Measurements from ENCODE around the gene LDHA. TPM values are rescaled to one million over a fixed set of nuclear protein-coding genes. Genes with fewer than 3 reads are reported as not detected.
A peak's percentile ranks its signal among the peaks of the same experiment; 100 is the strongest.
"Not testable (repeated sequence)": the region's sequence is repeated elsewhere in the genome, so short reads cannot be mapped to it uniquely, and the experiment has no call there.

The LDHA gene
- total and polyA plus RNA-seq, 2 experiments from 2014 or later, result 380 to 746 TPM

DNA sequence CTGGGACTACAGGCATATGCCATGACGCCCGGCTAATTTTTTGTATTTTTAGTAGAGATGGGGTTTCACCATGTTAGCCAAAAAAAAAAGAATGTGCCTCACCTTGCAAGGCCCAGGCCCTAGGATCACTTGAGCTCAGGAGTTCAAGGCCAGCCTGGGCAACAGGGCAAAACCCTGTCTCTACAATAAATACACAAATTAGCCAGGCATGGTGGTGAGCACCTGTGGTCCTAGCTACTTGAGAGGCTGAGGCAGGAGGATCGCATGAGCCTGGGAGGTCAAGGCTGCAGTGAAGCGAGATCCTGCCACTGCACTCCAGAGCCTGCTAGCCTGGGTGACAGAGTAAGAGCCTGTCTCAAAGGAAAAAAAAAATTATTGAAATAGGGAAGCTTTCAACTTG is 9.7 kb downstream of the LDHA start:
- no peak overlapping the region for H3K27ac ChIP-seq
- H3K36me3 ChIP-seq (replicated peaks; ENCODE audit: insufficient read depth, low read depth), result peaks cover 6% of the 10 kb centered on the region
- H2AFZ ChIP-seq, result no peak overlapping the region
- no peaks in the 10 kb centered on the region for H3K27me3 ChIP-seq
- no peaks in the 10 kb centered on the region for H3K9me2 ChIP-seq (replicated peaks; ENCODE audit: insufficient read depth)
- H3K4me3 ChIP-seq, result no peak overlapping the region
- TF ChIP-seq, protein P1, sequence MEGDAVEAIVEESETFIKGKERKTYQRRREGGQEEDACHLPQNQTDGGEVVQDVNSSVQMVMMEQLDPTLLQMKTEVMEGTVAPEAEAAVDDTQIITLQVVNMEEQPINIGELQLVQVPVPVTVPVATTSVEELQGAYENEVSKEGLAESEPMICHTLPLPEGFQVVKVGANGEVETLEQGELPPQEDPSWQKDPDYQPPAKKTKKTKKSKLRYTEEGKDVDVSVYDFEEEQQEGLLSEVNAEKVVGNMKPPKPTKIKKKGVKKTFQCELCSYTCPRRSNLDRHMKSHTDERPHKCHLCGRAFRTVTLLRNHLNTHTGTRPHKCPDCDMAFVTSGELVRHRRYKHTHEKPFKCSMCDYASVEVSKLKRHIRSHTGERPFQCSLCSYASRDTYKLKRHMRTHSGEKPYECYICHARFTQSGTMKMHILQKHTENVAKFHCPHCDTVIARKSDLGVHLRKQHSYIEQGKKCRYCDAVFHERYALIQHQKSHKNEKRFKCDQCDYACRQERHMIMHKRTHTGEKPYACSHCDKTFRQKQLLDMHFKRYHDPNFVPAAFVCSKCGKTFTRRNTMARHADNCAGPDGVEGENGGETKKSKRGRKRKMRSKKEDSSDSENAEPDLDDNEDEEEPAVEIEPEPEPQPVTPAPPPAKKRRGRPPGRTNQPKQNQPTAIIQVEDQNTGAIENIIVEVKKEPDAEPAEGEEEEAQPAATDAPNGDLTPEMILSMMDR (IDR thresholded peaks at IDR 0.05; ENCODE audit: poor library complexity), result no peak
- TF ChIP-seq EZH2phosphoT487 (IDR thresholded peaks at IDR 0.05; ENCODE audit: low read depth, severe bottlenecking, unreplicated experiment) (no peak), EZH2 (IDR thresholded peaks at IDR 0.05; ENCODE audit: borderline replicate concordance) (no peak)
- no peaks in the 10 kb centered on the region for H3K9me3 ChIP-seq (ENCODE audit: low read depth)
- WGBS (ENCODE audit: low lambda C conversion rate, missing lambda C conversion rate), result 98% methylated on average over 4 of the region's 4 CpGs
- H3K4me1 ChIP-seq (ENCODE audit: insufficient read depth), result no peaks in the 10 kb centered on the region
- peaks cover 11% of the 10 kb centered on the region for H4K20me1 ChIP-seq (ENCODE audit: insufficient read depth, poor library complexity, severe bottlenecking)
- H3K4me2 ChIP-seq, result no peak overlapping the region
- peaks cover 6% of the 10 kb centered on the region for H3K79me2 ChIP-seq
- DNase-seq (ENCODE audit: low spot score), result no peak

DNA sequence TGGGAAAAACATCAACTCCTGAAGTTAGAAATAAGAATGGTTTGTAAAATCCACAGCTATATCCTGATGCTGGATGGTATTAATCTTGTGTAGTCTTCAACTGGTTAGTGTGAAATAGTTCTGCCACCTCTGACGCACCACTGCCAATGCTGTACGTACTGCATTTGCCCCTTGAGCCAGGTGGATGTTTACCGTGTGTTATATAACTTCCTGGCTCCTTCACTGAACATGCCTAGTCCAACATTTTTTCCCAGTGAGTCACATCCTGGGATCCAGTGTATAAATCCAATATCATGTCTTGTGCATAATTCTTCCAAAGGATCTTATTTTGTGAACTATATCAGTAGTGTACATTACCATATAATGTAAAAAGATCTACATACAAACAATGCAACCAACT is 13.0 kb downstream of the LDHA start:
- H3K27ac ChIP-seq, result peak overlapping the region; percentile 15
- DNase-seq (ENCODE audit: low spot score); H2AFZ ChIP-seq; H3K9me3 ChIP-seq (ENCODE audit: low read depth); H3K36me3 ChIP-seq (replicated peaks; ENCODE audit: insufficient read depth, low read depth); H4K20me1 ChIP-seq (ENCODE audit: insufficient read depth, poor library complexity, severe bottlenecking); H3K4me2 ChIP-seq; H3K4me3 ChIP-seq; H3K27me3 ChIP-seq; H3K4me1 ChIP-seq (ENCODE audit: insufficient read depth); H3K79me2 ChIP-seq; H3K9me2 ChIP-seq (replicated peaks; ENCODE audit: insufficient read depth): not testable (repeated sequence)
- WGBS (ENCODE audit: low lambda C conversion rate, missing lambda C conversion rate), result 79% methylated on average over 3 of the region's 3 CpGs

DNA sequence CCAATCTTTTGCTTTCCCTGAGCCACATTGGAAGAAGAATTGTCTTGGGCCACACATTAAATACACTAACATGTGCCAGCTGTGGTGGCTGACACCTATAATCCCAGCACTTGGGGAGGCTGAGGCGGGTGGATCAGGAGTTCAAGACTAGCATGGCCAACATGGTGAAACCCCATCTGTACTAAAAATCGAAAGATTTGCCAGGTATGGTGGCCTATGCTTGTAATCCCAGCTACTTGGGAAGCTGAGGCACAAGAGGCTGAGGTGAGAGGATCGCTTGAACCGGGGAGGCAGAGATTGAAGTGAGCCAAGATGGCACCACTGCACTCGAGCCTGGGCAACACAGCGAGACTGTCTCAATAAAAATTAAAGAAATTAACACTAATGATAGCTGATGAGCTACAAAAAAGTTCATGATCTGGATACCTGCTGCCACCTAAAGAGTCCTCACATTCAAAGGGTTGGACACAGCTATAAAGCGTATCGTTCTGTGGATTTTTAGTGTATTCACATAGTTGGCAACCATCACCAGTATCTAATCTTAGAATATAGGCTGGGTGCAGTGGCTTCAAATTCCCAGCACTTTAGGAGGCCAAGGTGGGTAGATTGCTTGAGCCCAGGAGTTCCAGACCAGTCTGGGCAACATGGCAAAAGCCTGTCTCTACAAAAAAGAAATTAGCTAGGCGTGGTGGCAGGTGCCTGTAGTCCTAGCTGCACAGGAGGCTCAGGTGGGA is 14.4 kb downstream of the LDHA start:
- Histone ChIP-seq H3K79me2 (no peaks in the 10 kb centered on the region), H3K4me3 (no peak overlapping the region), H3K27me3 (no peaks in the 10 kb centered on the region), H4K20me1 (ENCODE audit: insufficient read depth, poor library complexity, severe bottlenecking) (no peaks in the 10 kb centered on the region), H3K4me1 (ENCODE audit: insufficient read depth) (peaks cover 3% of the 10 kb centered on the region), H3K36me3 (replicated peaks; ENCODE audit: insufficient read depth, low read depth) (no peaks in the 10 kb centered on the region), H3K9me2 (replicated peaks; ENCODE audit: insufficient read depth) (no peaks in the 10 kb centered on the region), H3K9me3 (ENCODE audit: low read depth) (no peaks in the 10 kb centered on the region), H3K4me2 (no peak overlapping the region), H2AFZ (no peak overlapping the region), H3K27ac (no peak overlapping the region)
- WGBS (ENCODE audit: low lambda C conversion rate, missing lambda C conversion rate), result 96% methylated on average over 9 of the region's 9 CpGs
- TF ChIP-seq EZH2 (IDR thresholded peaks at IDR 0.05; ENCODE audit: borderline replicate concordance), result no peak
- TF ChIP-seq EZH2phosphoT487 (IDR thresholded peaks at IDR 0.05; ENCODE audit: low read depth, severe bottlenecking, unreplicated experiment), result no peak
- TF ChIP-seq, protein P1 (IDR thresholded peaks at IDR 0.05; ENCODE audit: poor library complexity), result no peak
- DNase-seq (ENCODE audit: low spot score), result no peak

DNA sequence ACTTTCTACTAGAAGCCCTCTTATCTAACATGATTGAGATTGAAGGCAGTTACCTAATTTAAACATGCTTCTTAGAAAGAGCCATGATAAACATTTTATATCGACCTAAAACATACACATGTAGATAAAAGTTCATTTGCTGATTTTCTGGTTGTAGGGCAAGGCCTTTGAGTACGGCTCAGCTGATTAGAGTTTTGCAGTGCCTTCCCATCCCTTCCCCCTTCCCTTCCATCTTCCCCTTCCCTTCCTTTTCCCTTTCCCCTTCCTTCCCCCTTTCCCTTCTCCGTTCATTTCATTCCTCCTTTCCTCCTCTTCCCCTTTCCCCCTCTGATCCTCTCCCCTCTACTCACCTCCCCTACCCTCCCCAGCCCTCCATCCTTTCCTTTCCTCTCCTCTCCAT is 22.1 kb downstream of the LDHA start:
- H2AFZ ChIP-seq, result no peak overlapping the region
- no peaks in the 10 kb centered on the region for H4K20me1 ChIP-seq (ENCODE audit: insufficient read depth, poor library complexity, severe bottlenecking)
- DNase-seq (ENCODE audit: low spot score), result no peak
- H3K27me3 ChIP-seq, result no peaks in the 10 kb centered on the region
- H3K9me3 ChIP-seq (ENCODE audit: low read depth), result no peaks in the 10 kb centered on the region
- H3K36me3 ChIP-seq (replicated peaks; ENCODE audit: insufficient read depth, low read depth), result no peaks in the 10 kb centered on the region
- H3K4me3 ChIP-seq, result no peak overlapping the region
- no peak overlapping the region for H3K4me2 ChIP-seq
- H3K4me1 ChIP-seq (ENCODE audit: insufficient read depth), result peaks cover 3% of the 10 kb centered on the region
- TF ChIP-seq EZH2phosphoT487 (IDR thresholded peaks at IDR 0.05; ENCODE audit: low read depth, severe bottlenecking, unreplicated experiment), result no peak
- no peak for TF ChIP-seq EZH2 (IDR thresholded peaks at IDR 0.05; ENCODE audit: borderline replicate concordance)
- TF ChIP-seq, protein P1 (IDR thresholded peaks at IDR 0.05; ENCODE audit: poor library complexity), result no peak
- no peak overlapping the region for H3K27ac ChIP-seq
- no peaks in the 10 kb centered on the region for H3K9me2 ChIP-seq (replicated peaks; ENCODE audit: insufficient read depth)
- WGBS (ENCODE audit: low lambda C conversion rate, missing lambda C conversion rate), result 89% methylated on average over 2 of the region's 3 CpGs
- no peaks in the 10 kb centered on the region for H3K79me2 ChIP-seq

Data from hepatocyte (in vitro differentiated cells).